ENCODE results near the gene ARID4B.

Gene ARID4B

GRCh38 chr1:235299169-235299858 is 28.7 kb downstream of the ARID4B start:
- TF ChIP-seq EZH2phosphoT487 (conservative IDR thresholded peaks at IDR 0.05; ENCODE audit: low read length), result no peak
- TF ChIP-seq CTCF (IDR thresholded peaks at IDR 0.05; ENCODE audit: insufficient read depth, low read length, poor library complexity, severe bottlenecking), result no peak
- Histone ChIP-seq H3K4me3 (ENCODE audit: insufficient read depth, low read length, poor library complexity, severe bottlenecking) (no peak overlapping the region), H2AFZ (ENCODE audit: low read depth, low read length, severe bottlenecking) (no peak overlapping the region), H4K20me1 (ENCODE audit: low read depth, low read length) (0 out of 2 replicates have a peak, but pooled peaks cover 13% of the 10 kb centered on the region), H3K79me2 (ENCODE audit: insufficient read depth, low read length) (peaks cover 92% of the 10 kb centered on the region), H3F3A (ENCODE audit: insufficient read depth) (peaks cover 4% of the 10 kb centered on the region; the same call in 1 of the 2 replicates), H3K27me3 (ENCODE audit: low read length) (no peaks in the 10 kb centered on the region), H3K9me2 (replicated peaks; ENCODE audit: insufficient read depth, low read length) (no peaks in the 10 kb centered on the region), H3K9ac (ENCODE audit: low read length) (no peak overlapping the region), H3K4me2 (ENCODE audit: low read depth, low read length, poor library complexity, severe bottlenecking) (no peak overlapping the region), H3K27ac (ENCODE audit: low read depth, low read length) (no peak overlapping the region), H3K36me3 (ENCODE audit: low read length) (peaks cover 6% of the 10 kb centered on the region; the same call in 1 of the 2 replicates), H3K9me3 (ENCODE audit: insufficient read depth, low read length) (no peaks in the 10 kb centered on the region)

- Histone ChIP-seq H3K9me3 (ENCODE audit: insufficient read depth, low read length) (no peaks in the 10 kb centered on the region), H3K27ac (ENCODE audit: low read depth, low read length) (no peak overlapping the region), H3K4me2 (ENCODE audit: low read depth, low read length, poor library complexity, severe bottlenecking) (no peak overlapping the region), H2AFZ (ENCODE audit: low read depth, low read length, severe bottlenecking) (no peak overlapping the region), H3F3A (ENCODE audit: insufficient read depth) (peaks cover 7% of the 10 kb centered on the region), H3K27me3 (ENCODE audit: low read length) (no peaks in the 10 kb centered on the region), H3K9me2 (replicated peaks; ENCODE audit: insufficient read depth, low read length) (no peaks in the 10 kb centered on the region), H3K9ac (ENCODE audit: low read length) (no peak overlapping the region), H4K20me1 (ENCODE audit: low read depth, low read length) (peaks cover 16% of the 10 kb centered on the region; the same call in 1 of the 2 replicates), H3K79me2 (ENCODE audit: insufficient read depth, low read length) (peaks cover 92% of the 10 kb centered on the region), H3K4me3 (ENCODE audit: insufficient read depth, low read length, poor library complexity, severe bottlenecking) (no peak overlapping the region), H3K36me3 (ENCODE audit: low read length) (peaks cover 6% of the 10 kb centered on the region; the same call in 1 of the 2 replicates)
- TF ChIP-seq EZH2phosphoT487 (conservative IDR thresholded peaks at IDR 0.05; ENCODE audit: low read length), result no peak
- no peak for TF ChIP-seq CTCF (IDR thresholded peaks at IDR 0.05; ENCODE audit: insufficient read depth, low read length, poor library complexity, severe bottlenecking)
These were observed 29.2 kb downstream of the ARID4B start for GRCh38 chr1:235298758-235299157.

- Histone ChIP-seq H3K36me3 (ENCODE audit: low read length) (peaks cover 6% of the 10 kb centered on the region; the same call in 1 of the 2 replicates), H3K4me2 (ENCODE audit: low read depth, low read length, poor library complexity, severe bottlenecking) (no peak overlapping the region), H4K20me1 (ENCODE audit: low read depth, low read length) (peaks cover 16% of the 10 kb centered on the region; the same call in 1 of the 2 replicates), H3K4me3 (ENCODE audit: insufficient read depth, low read length, poor library complexity, severe bottlenecking) (no peak overlapping the region), H3K27me3 (ENCODE audit: low read length) (no peaks in the 10 kb centered on the region), H3K9ac (ENCODE audit: low read length) (no peak overlapping the region), H3K9me3 (ENCODE audit: insufficient read depth, low read length) (no peaks in the 10 kb centered on the region), H3F3A (ENCODE audit: insufficient read depth) (peaks cover 12% of the 10 kb centered on the region), H3K27ac (ENCODE audit: low read depth, low read length) (no peak overlapping the region), H3K9me2 (replicated peaks; ENCODE audit: insufficient read depth, low read length) (no peaks in the 10 kb centered on the region), H3K79me2 (ENCODE audit: insufficient read depth, low read length) (peaks cover 92% of the 10 kb centered on the region), H2AFZ (ENCODE audit: low read depth, low read length, severe bottlenecking) (no peak overlapping the region)
- TF ChIP-seq EZH2phosphoT487 (conservative IDR thresholded peaks at IDR 0.05; ENCODE audit: low read length) (no peak), CTCF (IDR thresholded peaks at IDR 0.05; ENCODE audit: insufficient read depth, low read length, poor library complexity, severe bottlenecking) (no peak)
These were observed 30.4 kb downstream of the ARID4B start for GRCh38 chr1:235297579-235297978.
